Measurements from ENCODE around the gene LRRC36.

DNA sequence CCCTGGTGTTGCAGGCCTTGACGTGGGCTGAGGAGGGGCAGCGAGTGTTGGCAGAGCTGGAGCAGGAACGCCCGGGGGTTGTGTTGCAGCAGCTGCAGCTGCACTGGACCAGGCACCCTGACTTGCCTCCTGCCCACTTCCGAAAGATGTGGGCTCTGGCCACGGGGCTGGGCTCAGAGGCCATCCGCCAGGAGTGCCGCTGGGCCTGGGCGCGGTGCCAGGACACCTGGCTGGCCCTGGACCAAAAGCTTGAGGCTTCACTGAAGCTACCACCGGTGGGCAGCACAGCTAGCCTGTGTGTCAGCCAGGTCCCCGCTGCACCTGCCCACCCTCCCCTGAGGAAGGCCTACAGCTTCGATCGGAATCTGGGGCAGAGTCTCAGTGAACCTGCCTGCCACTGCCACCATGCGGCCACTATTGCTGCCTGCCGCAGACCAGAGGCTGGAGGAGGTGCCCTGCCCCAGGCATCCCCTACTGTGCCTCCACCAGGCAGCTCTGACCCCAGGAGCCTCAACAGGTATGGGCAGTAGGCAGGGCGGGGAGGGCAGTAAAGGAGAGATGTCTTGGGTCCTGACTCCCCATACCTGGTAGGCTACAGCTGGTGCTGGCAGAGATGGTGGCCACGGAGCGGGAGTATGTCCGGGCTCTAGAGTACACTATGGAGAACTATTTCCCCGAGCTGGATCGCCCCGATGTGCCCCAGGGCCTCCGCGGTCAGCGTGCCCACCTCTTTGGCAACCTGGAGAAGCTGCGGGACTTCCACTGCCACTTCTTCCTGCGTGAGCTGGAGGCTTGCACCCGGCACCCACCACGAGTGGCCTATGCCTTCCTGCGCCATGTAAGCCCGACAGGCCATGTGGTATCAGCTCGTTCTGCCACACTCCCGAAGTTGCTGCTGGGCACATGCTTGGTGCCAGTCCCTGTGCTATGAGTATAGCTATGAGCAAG, 41.6 kb upstream of the LRRC36 start:
- TF ChIP-seq, protein P1, sequence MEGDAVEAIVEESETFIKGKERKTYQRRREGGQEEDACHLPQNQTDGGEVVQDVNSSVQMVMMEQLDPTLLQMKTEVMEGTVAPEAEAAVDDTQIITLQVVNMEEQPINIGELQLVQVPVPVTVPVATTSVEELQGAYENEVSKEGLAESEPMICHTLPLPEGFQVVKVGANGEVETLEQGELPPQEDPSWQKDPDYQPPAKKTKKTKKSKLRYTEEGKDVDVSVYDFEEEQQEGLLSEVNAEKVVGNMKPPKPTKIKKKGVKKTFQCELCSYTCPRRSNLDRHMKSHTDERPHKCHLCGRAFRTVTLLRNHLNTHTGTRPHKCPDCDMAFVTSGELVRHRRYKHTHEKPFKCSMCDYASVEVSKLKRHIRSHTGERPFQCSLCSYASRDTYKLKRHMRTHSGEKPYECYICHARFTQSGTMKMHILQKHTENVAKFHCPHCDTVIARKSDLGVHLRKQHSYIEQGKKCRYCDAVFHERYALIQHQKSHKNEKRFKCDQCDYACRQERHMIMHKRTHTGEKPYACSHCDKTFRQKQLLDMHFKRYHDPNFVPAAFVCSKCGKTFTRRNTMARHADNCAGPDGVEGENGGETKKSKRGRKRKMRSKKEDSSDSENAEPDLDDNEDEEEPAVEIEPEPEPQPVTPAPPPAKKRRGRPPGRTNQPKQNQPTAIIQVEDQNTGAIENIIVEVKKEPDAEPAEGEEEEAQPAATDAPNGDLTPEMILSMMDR (IDR thresholded peaks at IDR 0.05 in 8 of 11, conservative IDR thresholded peaks at IDR 0.05 in 3 of 11) = peak in 6 of 11 experiments; percentile 20 to 54 (median 34)
- TF ChIP-seq POLR2A (IDR thresholded peaks at IDR 0.05) = no peak
